Glomerular visceral epithelial cell (primary cell): ENCODE measurements around the gene ZDHHC4.

Source experiments
- DNase-seq: peaks from one replicate; pipeline ENCODE4 v3.0.0-alpha.2; 2016; ENCODE audit errors: extremely low spot score

The ZDHHC4 gene

GRCh38 chr7:6577369-6578113, at the start of gene ZDHHC4:
Gene ZDHHC4 (plus strand): TSS chr7:6577454. CDS start chr7:6580562, 3,108 bp downstream.
- peak; percentile 89 for DNase-seq

- DNase-seq = no peak
These were observed 48.7 kb upstream of the ZDHHC4 start for GRCh38 chr7:6528401-6529130.

- no peak for DNase-seq
These were observed 47.6 kb upstream of the ZDHHC4 start for GRCh38 chr7:6529643-6530042.

- no peak for DNase-seq
These were observed 46.4 kb upstream of the ZDHHC4 start for GRCh38 chr7:6530626-6531491.

- DNase-seq = no peak
These were observed 45.6 kb upstream of the ZDHHC4 start for GRCh38 chr7:6531492-6532279.

GRCh38 chr7:6532516-6532915, 44.7 kb upstream of the ZDHHC4 start:
- DNase-seq = no peak

- DNase-seq = no peak
These were observed 43.3 kb upstream of the ZDHHC4 start for GRCh38 chr7:6533893-6534495.

- no peak for DNase-seq
These were observed 40.7 kb upstream of the ZDHHC4 start for GRCh38 chr7:6536262-6537260.

GRCh38 chr7:6542368-6542767, 34.9 kb upstream of the ZDHHC4 start:
- DNase-seq = no peak

GRCh38 chr7:6545398-6546126, 31.7 kb upstream of the ZDHHC4 start:
- no peak for DNase-seq

GRCh38 chr7:6546498-6547251, 30.6 kb upstream of the ZDHHC4 start:
- DNase-seq = no peak

GRCh38 chr7:6547400-6547799, 29.9 kb upstream of the ZDHHC4 start:
- no peak for DNase-seq

GRCh38 chr7:6551016-6551511, 26.2 kb upstream of the ZDHHC4 start, which contains the start of gene GRID2IP:
Gene GRID2IP (minus strand): TSS chr7:6551461. CDS start chr7:6551436, 25 bp downstream.
- no peak for DNase-seq

GRCh38 chr7:6553448-6554044, 23.7 kb upstream of the ZDHHC4 start:
- no peak for DNase-seq

GRCh38 chr7:6554848-6555247, 22.4 kb upstream of the ZDHHC4 start:
- no peak for DNase-seq

- DNase-seq = no peak
These were observed 21.1 kb upstream of the ZDHHC4 start for GRCh38 chr7:6556196-6556595.

GRCh38 chr7:6558837-6559236, 18.4 kb upstream of the ZDHHC4 start:
- DNase-seq = peak; percentile 36

GRCh38 chr7:6559896-6560295, 17.4 kb upstream of the ZDHHC4 start:
- DNase-seq = no peak
